Measurements from ENCODE around the gene ZMIZ1.

GRCh38 chr10:79178070-79178576 lies 109.4 kb downstream of the ZMIZ1 start:
- no peak for TF ChIP-seq CTCF (IDR thresholded peaks at IDR 0.05)
- no peak for TF ChIP-seq POLR2A (IDR thresholded peaks at IDR 0.05)

Data from lower leg skin (tissue), 3 donors.